WI38 (cell line): Measurements from ENCODE around the gene TMEM163.
"Not testable (repeated sequence)": the region's sequence is repeated elsewhere in the genome, so short reads cannot be mapped to it uniquely, and the experiment has no call there.

Experiments
- H3K4me3 ChIP-seq: 2 replicates; pipeline ENCODE4 v1.5.1; 2011; ENCODE audit warnings: low read depth, mild to moderate bottlenecking, control low read depth, low read length
- TF ChIP-seq, protein P1 (sequence below): IDR thresholded peaks from 2 replicates; pipeline ENCODE4 v1.5.1; 2012; ENCODE audit warnings: low read depth, mild to moderate bottlenecking, control low read depth, low read length

Gene TMEM163

GRCh38 chr2:134737671-134738070, 18.9 kb upstream of the TMEM163 start:
- H3K4me3 ChIP-seq: no peak overlapping the region
- TF ChIP-seq, protein P1, sequence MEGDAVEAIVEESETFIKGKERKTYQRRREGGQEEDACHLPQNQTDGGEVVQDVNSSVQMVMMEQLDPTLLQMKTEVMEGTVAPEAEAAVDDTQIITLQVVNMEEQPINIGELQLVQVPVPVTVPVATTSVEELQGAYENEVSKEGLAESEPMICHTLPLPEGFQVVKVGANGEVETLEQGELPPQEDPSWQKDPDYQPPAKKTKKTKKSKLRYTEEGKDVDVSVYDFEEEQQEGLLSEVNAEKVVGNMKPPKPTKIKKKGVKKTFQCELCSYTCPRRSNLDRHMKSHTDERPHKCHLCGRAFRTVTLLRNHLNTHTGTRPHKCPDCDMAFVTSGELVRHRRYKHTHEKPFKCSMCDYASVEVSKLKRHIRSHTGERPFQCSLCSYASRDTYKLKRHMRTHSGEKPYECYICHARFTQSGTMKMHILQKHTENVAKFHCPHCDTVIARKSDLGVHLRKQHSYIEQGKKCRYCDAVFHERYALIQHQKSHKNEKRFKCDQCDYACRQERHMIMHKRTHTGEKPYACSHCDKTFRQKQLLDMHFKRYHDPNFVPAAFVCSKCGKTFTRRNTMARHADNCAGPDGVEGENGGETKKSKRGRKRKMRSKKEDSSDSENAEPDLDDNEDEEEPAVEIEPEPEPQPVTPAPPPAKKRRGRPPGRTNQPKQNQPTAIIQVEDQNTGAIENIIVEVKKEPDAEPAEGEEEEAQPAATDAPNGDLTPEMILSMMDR: no peak

DNA sequence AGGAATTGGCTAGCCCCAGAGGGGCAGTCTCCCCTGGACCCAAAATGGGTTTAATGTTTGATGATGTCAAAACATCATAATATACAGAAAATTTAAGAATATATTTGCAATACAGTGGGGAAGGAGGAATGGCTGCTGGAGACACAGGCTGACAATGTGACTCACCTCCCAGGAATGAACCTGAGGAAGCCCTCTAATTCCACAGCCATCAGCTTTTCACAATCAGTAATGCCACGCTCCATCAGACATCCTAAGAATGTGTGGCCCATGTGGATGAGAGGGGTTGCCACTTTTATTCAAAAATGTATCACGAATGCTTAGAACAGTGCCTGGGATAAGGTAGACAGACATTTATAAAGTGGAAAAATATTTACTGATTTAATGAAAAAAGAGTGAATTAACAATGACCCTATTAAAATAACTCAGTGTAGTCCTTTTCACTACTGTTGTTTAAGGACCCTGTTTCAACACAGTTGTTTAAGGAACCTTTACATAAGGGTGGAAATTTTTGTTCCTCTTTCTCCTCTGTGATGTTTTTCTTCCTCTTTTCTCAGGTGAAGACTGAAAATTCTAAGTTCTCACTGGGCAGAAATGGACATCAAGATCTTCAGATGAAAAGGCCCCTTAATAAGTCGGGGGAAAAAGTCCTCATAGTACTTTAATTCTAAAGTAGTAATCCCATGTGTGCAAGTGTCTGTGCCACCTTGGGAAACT, 17.5 kb upstream of the TMEM163 start:
- TF ChIP-seq, protein P1: no peak
- no peak overlapping the region for H3K4me3 ChIP-seq

- TF ChIP-seq, protein P1: no peak
- H3K4me3 ChIP-seq: no peak overlapping the region
Observed at GRCh38 chr2:134728163-134728562, 9.4 kb upstream of the TMEM163 start.

DNA sequence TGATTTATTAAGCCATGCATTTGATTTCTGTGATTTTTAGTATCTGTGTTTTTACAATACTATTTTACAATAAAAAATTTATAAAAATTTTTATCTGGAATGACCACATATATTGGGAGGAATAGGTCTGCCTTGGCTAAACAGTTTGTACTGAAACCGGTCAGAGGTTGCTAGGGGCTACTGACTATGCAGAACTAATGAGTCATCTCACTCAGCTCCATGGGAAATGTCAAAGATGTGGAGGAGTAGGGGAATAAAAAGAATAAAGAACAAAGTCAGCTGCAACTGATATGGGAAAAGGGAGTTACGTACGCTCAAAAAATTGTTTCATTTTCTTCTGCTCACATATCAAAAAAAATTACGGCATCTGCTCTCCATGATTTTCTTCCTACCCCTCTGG, 8.6 kb upstream of the TMEM163 start:
- TF ChIP-seq, protein P1: no peak

DNA sequence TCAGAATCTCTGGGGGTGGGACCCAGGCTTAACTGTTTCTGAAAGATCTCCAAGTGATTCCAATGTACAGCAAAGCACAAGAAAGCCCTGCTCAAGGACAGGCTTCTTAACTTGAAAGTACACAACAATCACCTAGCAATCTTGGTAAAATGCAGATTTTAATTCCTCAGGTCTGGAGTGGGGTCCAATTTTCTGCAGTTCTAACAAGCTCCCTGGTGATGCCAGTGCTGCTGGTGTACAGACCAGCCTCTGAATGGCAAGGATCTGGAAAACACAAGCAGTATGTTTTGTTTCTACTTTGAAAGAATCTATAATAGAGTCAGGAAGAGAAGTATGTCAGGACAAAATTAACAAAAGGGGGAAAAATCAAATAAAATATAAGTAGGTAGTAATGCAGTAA, 7.8 kb upstream of the TMEM163 start:
- no peak overlapping the region for H3K4me3 ChIP-seq
- TF ChIP-seq, protein P1: no peak

More for the DNA sequence above, 8.6 kb upstream of the TMEM163 start:
- H3K4me3 ChIP-seq: no peak overlapping the region

DNA sequence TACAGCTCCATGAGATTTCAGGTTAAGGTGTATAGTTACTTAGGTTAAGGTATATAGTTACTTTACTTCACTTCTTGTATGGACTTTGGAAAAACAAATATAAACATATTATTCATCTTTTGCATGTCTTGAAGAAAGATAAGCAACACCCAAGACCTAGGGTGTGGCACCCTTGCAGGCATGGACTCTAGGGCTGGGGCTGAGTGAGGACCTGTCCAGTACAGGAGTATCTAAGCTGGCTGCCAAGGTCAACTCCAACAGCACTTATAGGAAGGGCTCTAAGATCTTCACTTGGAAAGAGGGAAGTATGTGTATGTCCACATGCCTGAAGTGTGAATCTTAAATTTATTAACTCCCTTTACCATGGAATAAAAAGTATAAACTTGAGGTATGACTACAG, 7.1 kb upstream of the TMEM163 start:
- H3K4me3 ChIP-seq: no peak overlapping the region
- TF ChIP-seq, protein P1: no peak

- H3K4me3 ChIP-seq: no peak overlapping the region
- TF ChIP-seq, protein P1: no peak
Observed at GRCh38 chr2:134724341-134724740, 5.5 kb upstream of the TMEM163 start.

GRCh38 chr2:134723742-134724141, 4.9 kb upstream of the TMEM163 start:
- H3K4me3 ChIP-seq: not testable (repeated sequence)
